SK-N-SH (cell line): ENCODE measurements around the gene GPRC5B.

ENCODE experiments used
- CTCF ChIP-seq: fragments of 200-600 bp; sonication (generic); IDR thresholded peaks from 2 replicates; pipeline ENCODE4 v1.6.1; 2017; ENCODE audit warnings: antibody characterized with exemption, mild to moderate bottlenecking, moderate library complexity
- EP300 ChIP-seq, 2 experiments: IDR thresholded peaks; 2 replicates each; pipeline versions ENCODE4 v1.4.0 to v1.6.1; 2012; ENCODE audit warnings: borderline replicate concordance in 1 of 2, low read depth in 1 of 2, low read length in 1 of 2
- FOXM1 ChIP-seq: IDR thresholded peaks from 2 replicates; pipeline ENCODE4 v1.4.0; 2012; ENCODE audit warnings: low read depth, mild to moderate bottlenecking
- JUND ChIP-seq: IDR thresholded peaks from 2 replicates; pipeline ENCODE4 v1.4.0; 2012
- MAX ChIP-seq: IDR thresholded peaks from 2 replicates; pipeline ENCODE4 v1.4.0; 2012; ENCODE audit warnings: low read depth
- NFIC ChIP-seq: IDR thresholded peaks from 2 replicates; pipeline ENCODE4 v1.4.0; 2012; ENCODE audit warnings: borderline replicate concordance
- NRF1 ChIP-seq: IDR thresholded peaks from 2 replicates; pipeline ENCODE4 v1.6.1; 2012; ENCODE audit warnings: low read depth, mild to moderate bottlenecking, low read length
- REST ChIP-seq: IDR thresholded peaks from 2 replicates; pipeline ENCODE4 v1.6.1; 2012; ENCODE audit warnings: mild to moderate bottlenecking, low read depth, low read length, moderate library complexity
- TAF1 ChIP-seq: IDR thresholded peaks from 2 replicates; pipeline ENCODE4 v1.6.1; 2012; ENCODE audit warnings: low read depth, mild to moderate bottlenecking, low read length, moderate library complexity, borderline replicate concordance
- TEAD4 ChIP-seq: IDR thresholded peaks from 2 replicates; pipeline ENCODE4 v1.4.0; 2012; ENCODE audit warnings: mild to moderate bottlenecking, borderline replicate concordance; ENCODE audit not compliant: insufficient read depth

- no peak for TF ChIP-seq FOXM1
- no peak for TF ChIP-seq NFIC
- no peak for TF ChIP-seq CTCF
- no peak for TF ChIP-seq NRF1
- no peak for TF ChIP-seq REST
- TF ChIP-seq EP300 (IDR thresholded peaks at IDR 0.05; ENCODE audit: borderline replicate concordance in 1 of 2, low read depth in 1 of 2, low read length in 1 of 2): no peak
- no peak for TF ChIP-seq TEAD4
- TF ChIP-seq JUND: no peak
- TF ChIP-seq MAX: no peak
- TF ChIP-seq TAF1: no peak
These were observed 76.5 kb downstream of the GPRC5B start for GRCh38 chr16:19808061-19808641.
